HG02798 (cell line): ENCODE data around the gene CELF2.

ENCODE experiments used
- ATAC-seq: cut with Tn5 transposase; IDR thresholded peaks from one replicate; pipeline ENCODE4 v1.9.1; 2021; ENCODE audit warnings: mild to moderate bottlenecking; ENCODE audit not compliant: unreplicated experiment, poor library complexity

Gene CELF2

DNA sequence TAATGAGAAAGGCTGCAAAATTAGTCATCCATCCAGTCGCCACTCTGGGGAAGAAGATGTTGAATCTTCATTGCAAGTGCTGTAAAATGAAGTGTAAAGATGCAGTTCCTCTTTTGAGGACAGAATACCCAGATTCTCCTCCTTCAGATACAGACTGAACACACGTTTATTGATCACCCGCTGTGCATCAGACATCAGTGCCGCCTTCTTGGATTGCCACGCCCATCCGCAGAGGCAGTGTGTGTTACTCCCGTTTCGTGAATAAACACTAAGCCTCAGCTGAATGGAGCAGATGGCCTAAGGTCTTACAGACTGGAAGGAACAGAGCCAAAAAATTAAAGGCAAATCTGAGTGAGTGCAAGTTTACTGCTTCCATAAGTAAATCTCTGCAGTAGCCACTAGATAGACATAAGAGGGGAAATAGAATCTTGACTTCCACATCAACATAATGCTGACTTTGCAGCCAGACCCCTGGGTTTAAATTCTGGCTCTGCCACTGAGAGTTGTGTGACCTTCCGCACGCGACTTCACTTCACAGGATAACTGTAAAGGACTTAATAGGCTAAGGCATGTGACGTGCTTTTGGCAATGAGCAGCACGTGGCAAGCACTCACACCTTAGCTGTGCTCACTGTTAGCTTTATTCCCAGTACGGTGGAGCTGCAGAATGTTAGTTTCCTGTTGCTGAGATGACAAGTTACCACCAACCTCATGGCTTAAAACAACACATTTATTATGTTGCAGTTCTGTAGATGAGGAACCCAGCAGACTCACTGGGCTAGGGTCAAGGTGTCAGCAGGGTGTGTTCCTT lies 285.9 kb downstream of the CELF2 start:
- no peak for ATAC-seq

DNA sequence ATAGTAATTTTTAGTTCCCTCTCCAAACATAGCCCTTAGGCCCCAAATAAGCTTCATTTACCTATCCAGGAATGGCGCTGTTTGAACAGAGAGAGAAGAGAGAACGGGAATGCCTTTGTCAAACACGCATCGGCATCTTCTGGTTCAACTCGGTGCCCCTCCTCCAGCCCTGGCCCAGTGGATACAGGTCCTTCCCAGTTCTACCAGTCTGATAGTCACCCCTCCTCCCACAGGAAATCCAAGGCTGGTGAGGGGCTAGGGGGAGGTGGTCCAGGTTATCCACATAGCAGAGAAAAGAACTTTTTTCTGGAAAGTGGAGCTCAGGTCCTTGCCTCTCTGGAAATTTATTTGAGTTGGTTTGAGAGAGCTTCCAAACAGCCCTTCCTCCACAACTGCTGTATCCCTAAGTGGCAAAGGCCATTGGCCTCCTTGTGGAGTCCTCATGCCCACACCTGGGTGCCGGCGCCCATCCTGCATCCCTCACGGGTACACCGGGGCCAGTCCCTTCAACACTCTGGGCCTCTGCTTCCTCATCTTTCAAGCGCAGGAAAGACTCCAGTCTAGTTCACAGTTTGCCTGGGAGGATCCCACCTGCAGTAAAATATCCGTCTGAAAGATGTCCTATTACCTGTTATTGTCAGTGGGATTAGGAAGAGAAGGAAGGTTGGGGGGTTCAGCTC lies 287.4 kb downstream of the CELF2 start:
- ATAC-seq, result no peak

DNA sequence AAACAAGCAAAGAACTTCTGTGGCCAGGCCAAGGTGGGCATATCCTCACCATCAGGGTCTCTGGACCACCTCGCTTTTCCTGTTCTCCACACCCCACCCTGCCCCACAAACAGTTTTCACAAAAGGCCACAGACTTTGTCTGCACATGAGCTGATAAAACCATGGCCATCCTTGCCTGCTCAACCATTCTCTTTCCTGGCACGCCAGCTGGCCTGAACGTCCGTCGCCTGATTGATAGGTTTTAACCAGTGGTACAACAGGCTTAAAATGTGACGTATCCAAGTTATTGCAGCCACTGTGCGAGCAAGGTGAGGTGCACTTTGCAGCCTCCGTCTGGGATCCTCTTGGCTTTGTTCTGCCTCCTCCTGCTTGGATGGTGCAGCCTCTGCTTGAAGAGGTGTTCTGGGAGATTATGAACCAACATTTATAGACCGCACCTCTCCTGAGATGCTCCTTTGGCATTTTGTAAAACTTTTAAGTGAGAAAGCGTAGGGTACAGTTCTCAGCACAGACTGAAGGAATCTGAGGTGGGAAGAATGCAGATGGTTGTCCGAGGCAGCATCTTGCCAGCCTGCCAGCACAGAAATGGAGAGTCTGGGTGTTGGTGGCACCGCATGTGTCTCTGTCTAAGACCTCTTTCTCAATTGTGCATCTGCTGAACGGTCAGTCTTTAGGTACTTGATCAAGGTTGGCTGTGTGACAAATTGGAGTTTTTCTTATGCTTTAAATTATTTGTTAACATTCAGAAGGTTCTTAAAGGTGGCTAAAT lies 288.3 kb downstream of the CELF2 start:
- no peak for ATAC-seq

DNA sequence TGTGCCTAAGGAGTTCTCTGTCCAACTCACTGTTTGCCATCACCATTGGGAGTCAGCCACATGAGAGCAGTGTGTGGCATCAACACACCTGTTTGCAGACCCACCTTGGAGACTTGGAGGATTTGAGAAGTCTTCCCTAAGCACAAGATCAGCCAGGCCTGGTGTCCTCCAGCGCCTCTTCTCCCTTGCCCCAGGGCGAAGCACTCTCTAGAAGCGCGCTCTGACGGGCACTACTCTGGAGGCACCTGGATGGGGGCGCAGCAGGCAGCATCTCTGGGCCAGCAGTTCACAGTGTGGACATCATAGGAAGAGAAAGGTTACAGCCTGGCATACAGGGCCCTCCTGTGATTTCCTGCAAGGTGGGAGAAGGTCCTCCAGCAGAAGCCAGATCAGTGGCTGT lies 289.3 kb downstream of the CELF2 start:
- no peak for ATAC-seq

DNA sequence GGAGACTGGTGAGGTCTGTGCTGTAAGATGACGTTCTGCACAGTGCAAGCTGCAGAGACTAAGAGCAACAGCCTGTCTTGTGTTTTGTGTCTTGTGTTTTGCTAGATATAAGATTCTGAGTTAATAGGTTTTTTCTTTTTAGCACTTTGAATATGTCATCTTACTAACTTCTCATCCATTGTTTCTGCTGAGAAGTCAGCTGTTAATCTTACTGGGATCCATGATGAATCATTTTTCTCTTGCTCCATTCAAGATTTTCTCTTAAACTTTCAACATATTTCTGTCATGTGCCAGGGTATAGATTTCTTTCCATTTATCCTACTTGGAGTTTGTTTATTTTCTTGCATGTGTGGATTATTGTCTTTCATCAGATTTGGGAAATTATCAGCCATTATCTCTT lies 290.3 kb downstream of the CELF2 start:
- ATAC-seq, result no peak

DNA sequence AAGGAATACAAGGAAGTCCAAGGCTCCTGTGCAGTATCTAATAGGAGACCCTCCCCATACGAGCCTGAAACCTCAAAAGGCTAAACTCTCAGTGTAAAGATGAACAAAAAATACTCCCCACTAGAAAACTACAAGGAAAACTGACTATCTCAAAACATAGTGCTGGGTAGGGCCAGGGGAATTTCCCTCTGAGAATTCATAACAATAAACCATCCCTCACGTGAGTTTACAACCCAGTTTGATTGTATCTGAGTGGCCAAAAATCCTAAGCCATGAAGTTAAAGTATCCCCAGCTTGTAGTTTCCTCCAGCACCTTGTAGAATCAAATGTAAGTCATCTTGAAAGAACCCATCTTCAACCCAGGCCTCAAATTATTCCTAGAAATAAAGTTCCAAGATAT lies 293.4 kb downstream of the CELF2 start:
- ATAC-seq, result no peak

DNA sequence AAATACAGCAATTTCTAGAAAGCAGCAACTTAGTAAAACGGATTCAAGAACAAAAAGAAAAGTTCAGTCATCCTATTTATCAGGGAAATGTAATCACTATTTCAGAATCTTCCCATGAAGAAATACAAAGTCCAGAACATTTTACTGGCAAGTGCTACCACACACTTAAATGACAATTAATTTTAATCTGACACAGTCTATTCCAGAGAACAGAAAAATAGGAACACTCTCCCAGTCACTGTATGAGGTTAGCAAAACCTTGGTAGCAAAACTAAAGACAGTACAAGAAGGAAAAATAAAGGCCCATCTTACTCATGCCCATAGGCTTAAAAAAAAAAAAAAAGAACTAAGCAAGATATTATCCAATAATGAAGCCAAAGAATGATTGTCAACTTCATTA lies 295.8 kb downstream of the CELF2 start:
- ATAC-seq, result no peak

DNA sequence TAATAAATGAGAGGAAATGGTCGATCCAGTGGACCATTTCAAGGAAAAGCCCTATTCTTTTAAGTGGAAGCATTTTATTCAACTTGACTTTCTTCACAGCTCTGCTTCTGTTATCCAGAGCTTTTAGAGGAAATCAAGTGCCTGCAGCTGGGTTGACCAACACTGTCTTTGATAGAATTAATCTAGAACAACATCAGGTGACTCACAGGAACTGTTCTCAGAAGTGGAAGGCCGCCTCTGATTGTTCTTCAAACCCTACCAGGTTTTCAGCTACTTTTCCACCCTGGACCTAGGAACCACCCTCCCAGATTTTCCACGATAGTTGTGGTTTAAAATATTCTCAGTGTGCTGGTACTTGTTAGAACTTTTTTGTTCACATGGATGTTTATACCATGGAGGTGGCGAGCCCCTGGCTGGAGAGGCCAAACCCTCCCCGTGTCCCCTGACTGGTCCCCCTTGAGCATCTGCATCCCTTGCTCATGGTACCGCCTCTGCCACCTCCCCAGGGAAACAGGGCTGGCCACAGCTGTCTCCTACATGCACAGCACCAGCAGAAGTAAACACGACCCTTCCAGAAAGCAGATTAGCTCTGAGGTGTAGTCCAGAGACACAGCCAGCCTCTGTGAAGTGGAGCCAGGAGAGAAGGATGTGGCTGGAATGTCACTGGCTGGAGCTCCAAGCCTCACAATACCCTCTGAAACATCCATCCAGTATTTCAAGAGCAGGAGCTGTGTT lies 300.4 kb downstream of the CELF2 start:
- no peak for ATAC-seq

DNA sequence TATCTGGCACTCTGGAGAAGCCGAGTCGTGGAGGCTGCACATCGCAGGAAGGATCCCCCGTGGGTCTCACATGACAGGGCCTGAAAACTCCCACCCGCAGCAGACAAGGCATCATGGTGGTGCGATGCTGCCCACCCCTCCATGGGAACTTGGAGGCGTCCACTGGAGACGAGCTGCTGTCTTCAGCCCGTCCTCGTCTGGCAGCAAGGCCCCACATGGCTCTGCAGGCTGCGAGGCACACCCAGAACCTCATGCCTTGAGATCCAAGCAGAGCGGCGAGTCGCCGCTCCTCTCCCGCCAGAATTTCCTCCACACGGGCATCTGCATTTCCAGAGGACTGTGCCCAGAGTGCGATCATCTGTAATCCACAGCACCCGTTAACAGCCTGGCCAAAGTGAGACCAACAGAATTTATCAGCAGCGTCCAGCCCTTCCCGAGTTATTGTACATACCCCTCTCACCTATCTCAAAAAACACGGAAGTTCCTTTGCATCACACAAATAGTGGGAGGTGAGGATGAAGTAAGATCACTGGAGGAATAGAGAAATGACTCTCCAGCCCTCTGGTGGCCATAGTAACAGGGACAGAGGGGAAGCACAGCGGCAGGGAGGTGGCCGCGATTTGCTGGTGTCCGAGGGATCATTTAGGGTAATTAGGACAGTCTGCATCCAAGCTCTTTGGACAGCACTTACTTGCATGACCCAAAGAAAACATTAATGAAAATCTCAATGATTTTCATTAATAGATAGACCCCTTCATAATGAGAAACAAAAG lies 301.3 kb downstream of the CELF2 start:
- no peak for ATAC-seq

DNA sequence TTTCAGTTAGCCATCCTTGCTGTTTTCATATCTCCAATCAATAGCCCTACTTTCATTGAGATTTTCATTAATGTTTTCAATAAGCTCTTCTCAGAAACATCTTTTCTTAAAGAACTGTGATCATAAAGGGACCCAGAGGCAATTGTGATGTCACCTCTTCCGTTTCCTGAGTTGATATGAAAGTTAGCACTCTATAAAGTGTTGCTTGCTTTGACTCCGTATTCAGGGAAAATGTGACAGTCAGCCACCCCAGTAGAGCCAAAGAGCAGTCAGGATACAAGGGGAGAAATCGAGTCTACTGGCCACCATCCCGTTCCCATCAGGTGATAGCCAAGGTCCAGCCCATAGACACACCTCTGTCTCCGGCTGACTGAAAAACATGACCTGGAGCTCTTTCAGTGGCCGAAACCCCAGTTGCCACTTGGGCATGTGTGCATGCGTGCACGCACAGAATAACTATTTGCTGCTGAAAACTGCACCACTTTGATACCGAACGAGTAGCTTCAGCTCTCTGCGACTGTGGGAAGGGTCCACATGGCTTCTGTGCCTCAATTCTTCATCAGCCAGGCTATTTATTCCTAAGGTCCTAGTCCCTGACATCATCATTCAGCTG lies 302.4 kb downstream of the CELF2 start:
- no peak for ATAC-seq

DNA sequence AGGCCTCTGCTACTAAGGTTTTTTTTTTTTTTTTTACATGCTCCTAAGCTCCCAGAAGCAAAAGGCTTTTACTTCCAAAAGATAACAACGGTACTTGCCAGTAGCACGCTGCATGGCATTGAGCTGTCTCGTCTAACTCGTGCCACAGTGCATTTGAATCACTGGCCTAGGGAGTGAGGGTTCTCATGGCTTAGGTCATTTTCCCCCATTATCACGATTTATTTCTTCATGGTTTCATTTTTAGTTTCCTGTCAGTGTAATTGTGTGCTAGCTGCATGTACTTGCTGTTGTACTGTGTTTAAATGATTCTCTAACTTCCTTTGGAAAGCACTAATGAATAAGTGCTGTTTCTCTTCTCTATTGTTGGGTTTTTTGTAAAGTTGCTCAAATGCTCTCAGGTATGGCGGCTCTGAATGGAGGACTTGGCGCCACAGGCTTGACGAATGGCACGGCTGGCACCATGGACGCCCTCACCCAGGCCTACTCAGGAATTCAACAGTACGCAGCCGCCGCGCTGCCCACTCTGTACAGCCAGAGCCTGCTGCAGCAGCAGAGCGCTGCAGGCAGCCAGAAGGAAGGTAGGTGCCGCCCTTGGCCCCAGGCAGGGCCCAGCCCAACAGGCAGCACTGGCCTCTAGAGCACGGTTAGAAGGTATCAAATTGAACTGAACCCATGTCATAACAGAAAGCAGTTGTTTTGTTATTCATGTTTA lies 303.3 kb downstream of the CELF2 start:
- ATAC-seq, result no peak

DNA sequence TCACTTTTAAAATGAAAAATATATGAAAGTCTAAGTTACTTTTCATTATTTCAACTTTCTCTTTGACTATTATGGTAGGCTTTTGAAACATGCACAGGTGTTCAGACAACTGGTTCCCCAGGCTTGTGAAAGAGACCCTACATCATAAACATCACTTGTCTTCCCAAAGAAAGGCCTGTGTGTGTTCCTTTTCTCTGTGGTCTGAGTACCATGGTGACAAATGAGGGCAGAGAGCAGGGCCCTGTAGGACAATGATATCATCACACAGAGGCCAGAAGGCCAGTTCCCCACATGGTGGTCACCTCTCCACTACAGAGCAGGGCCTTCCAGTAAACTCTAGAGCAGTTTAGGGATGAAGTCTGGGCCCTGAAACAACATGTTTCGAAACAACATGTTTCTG lies 305.0 kb downstream of the CELF2 start:
- ATAC-seq, result no peak

DNA sequence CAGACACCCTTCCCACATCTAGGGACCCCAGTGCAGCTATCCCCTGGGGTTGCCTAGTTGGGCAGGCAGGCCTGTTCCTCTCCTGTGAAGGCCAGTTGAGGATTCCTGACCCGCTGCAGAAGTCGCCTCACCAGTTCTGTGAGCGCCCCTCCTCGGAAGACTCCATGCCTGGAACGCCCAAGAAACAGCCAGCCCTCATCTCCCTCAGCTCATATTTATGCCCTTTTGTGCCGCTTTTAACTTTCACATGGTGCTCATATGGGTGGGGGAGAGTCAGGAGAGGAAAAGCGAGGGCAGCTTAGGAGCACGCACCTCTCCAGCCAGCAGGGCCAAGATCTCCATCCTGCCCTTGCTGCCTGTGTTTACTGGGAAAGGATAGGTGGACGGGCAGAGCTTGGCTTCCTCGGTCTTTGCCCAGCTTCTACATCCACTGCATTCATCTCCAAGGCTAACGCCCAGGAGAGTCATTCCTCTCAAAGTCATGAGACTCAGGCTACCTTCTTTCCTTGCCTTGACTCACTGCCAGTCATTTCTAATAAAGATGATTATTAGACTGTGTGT lies 307.2 kb downstream of the CELF2 start:
- ATAC-seq, result no peak

DNA sequence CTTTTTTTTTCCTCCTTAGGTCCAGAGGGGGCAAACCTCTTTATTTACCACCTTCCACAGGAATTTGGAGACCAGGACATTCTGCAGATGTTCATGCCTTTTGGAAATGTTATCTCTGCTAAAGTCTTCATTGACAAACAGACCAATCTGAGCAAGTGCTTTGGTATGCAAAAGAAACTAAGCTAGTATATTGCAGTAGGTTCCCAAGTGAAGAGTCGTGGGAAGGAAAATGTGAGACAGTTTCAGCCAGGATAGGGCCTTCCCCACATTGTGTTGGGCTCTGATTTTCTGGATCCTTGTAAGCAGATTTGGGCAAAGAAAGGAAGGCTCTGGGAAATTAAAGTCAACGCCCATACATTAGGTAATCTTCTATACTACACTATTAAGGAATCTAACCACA lies 308.1 kb downstream of the CELF2 start:
- no peak for ATAC-seq

DNA sequence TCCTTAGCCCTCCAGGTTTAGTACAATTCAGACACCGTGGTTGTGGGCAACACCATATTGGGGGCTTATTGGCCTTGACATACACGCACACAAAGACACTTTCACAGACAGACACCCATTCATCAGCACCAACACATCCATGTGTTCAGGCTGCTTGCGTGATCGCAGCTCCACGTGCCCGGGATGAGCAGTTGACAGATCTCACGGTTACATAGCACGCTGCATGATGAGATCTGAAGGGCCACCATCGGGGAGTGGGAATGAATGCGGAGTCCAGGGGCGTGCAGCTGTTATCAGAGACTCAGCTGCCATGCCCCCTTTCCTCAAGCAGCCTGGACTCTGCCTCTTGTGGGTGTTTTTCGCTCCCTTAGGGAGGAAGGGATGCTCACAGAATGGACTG lies 308.6 kb downstream of the CELF2 start:
- ATAC-seq, result no peak

DNA sequence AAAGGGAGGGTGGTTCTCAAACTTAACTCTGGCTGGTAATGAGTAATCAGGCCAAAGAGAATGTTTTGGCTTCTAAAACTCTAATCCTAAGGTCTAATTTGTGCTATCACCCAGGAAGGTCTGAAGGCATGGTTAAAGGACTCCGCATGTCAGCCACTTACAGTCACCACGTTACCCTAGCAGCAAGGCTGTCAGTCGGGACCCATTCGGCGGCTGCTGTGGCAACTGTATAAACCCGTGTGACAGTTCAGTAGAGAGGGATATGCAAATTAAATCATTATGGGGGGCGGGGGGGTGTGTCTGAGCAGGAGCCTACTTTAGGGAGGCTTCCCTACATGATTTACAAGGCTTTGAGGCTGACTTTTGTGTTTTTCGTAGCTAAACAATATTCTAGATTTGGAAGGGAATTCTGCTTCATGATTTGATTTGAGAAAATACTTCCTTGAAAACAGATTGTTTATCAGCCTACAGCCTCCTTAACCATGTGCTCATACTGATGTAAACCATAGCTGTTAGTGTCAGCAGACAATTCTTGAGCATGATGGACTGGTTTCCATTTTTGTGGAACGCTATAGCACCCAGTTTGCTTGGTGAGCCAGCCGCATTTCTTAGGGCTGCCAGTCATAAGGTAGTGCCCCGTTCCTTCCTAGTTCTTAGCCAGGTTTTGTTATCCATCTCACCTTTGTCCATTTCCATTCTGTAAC lies 309.4 kb downstream of the CELF2 start:
- ATAC-seq, result no peak

DNA sequence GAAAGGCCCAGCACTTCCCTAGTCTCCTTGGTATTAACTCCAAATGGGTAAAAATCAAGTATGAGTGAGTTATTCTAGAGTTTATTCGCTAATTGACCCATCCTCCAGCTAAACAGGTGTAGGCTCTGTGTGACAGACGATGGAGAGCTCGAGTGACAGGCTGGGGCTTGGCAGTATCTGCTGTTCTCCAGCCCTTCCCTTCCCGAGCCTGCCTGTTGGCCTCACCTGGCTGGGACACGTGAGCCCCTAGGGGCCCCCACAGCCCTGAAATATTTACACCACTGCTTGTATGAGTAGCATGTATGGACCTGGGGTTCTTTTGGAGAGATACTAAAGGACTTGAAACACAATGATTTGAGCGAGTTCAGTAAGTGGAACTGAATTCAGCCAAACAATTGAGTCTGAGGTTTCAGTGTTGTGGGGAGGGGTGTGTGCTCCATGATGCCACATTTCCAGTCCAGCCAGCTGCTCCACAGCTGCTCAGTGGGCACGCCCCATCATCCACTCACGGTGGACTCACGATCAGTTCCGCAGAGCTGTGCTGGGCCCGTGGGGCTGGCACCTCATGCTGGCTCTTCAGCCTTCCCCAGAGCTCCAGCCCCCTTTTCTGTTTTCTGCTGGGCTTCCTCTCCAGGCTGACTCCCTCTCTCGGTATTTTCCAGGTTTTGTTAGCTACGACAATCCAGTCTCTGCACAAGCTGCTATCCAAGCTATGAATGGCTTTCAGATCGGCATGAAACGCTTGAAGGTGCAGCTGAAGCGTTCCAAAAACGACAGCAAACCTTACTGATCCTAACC lies 310.8 kb downstream of the CELF2 start:
- ATAC-seq, result no peak
